Activated CD8-positive, alpha-beta T cell treated with anti-CD3 and anti-CD28 coated beads for 36 hours (primary cell): ENCODE results near the gene TSPAN11. TPM values are rescaled to one million over a fixed set of nuclear protein-coding genes. Genes with fewer than 3 reads are reported as not detected.

Source experiments
- ATAC-seq: fragments of 200-7000 bp; cut with Tn5 transposase; one replicate; pipeline ENCODE4 v1.10.0; 2021; ENCODE audit warnings: mild to moderate bottlenecking, moderate library complexity
- CTCF ChIA-PET: fragments of 350-600 bp; sonication (Branson Sonifier 250); formaldehyde crosslinking; loops from one replicate; lab custom pipeline; 2021; ENCODE audit warnings: antibody characterized with exemption; lab: Charles Lee
- POLR2A ChIA-PET: fragments of 350-600 bp; sonication (Branson Sonifier 250); formaldehyde crosslinking; loops from one replicate; lab custom pipeline; 2021; ENCODE audit warnings: antibody characterized with exemption; lab: Charles Lee
- DNase-seq: peaks from one replicate; pipeline ENCODE4 v3.0.0-alpha.2; 2020
- H3K27ac Mint-ChIP-seq: one replicate; pipeline ENCODE4 v1.8.0; 2021; ENCODE audit warnings: mild to moderate bottlenecking, mixed read lengths
- H3K27me3 Mint-ChIP-seq: one replicate; pipeline ENCODE4 v1.8.0; 2021; ENCODE audit warnings: mixed read lengths
- H3K36me3 Mint-ChIP-seq: one replicate; pipeline ENCODE4 v1.8.0; 2021; ENCODE audit warnings: low read depth, mixed read lengths
- H3K4me1 Mint-ChIP-seq: one replicate; pipeline ENCODE4 v1.8.0; 2021; ENCODE audit warnings: low read depth, mixed read lengths
- H3K4me3 Mint-ChIP-seq: one replicate; pipeline ENCODE4 v1.8.0; 2021; ENCODE audit warnings: mild to moderate bottlenecking, moderate library complexity, mixed read lengths
- H3K9me3 Mint-ChIP-seq: one replicate; pipeline ENCODE4 v1.8.0; 2021; ENCODE audit warnings: mixed read lengths
- CTCF ChIP-seq: fragments of 200-600 bp; IDR thresholded peaks from one replicate; pipeline ENCODE4 v1.8.0; 2022; ENCODE audit warnings: antibody characterized with exemption, mild to moderate bottlenecking
- intact Hi-C: fragments of 100-400 bp; cut with micrococcal nuclease; formaldehyde crosslinking; loops from one replicate; pipeline ENCODE4 v1.10.0; 2022
- total RNA-seq, 2 experiments: library from RNA; stranded (reverse); gene quantifications; one replicate each; pipeline ENCODE4 v1.2.3, GENCODE V29; 2021

The TSPAN11 gene
- total RNA-seq, 2 experiments from 2014 or later, result not detected

DNA sequence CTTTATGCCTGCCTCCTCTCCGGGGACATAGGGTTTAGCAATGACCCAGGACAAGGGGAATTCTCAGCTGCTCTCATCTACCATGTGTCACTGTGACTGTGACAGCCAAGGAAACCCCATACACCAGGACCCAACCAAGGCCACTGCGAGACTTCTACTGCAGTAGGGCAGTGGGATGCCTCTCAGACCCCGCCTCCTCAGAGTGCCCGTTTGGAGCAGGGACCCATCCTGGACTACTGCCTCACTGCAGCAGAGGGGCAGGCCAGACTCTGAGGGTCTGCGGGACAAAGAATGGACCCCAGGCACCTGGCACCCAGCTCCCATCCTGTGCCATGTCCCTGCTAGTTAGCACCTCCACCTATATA, 75.8 kb downstream of the TSPAN11 start:
- Mint-ChIP-seq H3K4me1 (no peaks in the 10 kb centered on the region), H3K27ac (no peak overlapping the region), H3K27me3 (no peaks in the 10 kb centered on the region), H3K4me3 (no peak overlapping the region), H3K9me3 (no peaks in the 10 kb centered on the region), H3K36me3 (no peaks in the 10 kb centered on the region)
- ATAC-seq, result no peak
- TF ChIP-seq CTCF, result no peak
- no peak for DNase-seq
- CTCF ChIA-PET, result no interaction called here
- POLR2A ChIA-PET, result no interaction called here
- intact Hi-C loops, result no loop called here

GRCh38 chr12:31002999-31003398, 76.5 kb downstream of the TSPAN11 start:
- CTCF ChIA-PET, result no interaction called here
- no peak for ATAC-seq
- intact Hi-C loops, result no loop called here
- Mint-ChIP-seq H3K4me1 (no peaks in the 10 kb centered on the region), H3K27me3 (no peaks in the 10 kb centered on the region), H3K27ac (no peak overlapping the region), H3K4me3 (no peak overlapping the region), H3K36me3 (no peaks in the 10 kb centered on the region), H3K9me3 (no peaks in the 10 kb centered on the region)
- no peak for DNase-seq
- POLR2A ChIA-PET, result no interaction called here
- no peak for TF ChIP-seq CTCF

- Mint-ChIP-seq H3K4me1 (no peaks in the 10 kb centered on the region), H3K27me3 (no peaks in the 10 kb centered on the region), H3K9me3 (no peaks in the 10 kb centered on the region), H3K36me3 (no peaks in the 10 kb centered on the region), H3K27ac (no peak overlapping the region), H3K4me3 (no peak overlapping the region)
- ChIA-PET POLR2A (no interaction called here), CTCF (no interaction called here)
- DNase-seq (no peak), ATAC-seq (no peak)
- TF ChIP-seq CTCF, result no peak
- intact Hi-C loops, result no loop called here
Observed at GRCh38 chr12:31003861-31004640, 77.5 kb downstream of the TSPAN11 start.

DNA sequence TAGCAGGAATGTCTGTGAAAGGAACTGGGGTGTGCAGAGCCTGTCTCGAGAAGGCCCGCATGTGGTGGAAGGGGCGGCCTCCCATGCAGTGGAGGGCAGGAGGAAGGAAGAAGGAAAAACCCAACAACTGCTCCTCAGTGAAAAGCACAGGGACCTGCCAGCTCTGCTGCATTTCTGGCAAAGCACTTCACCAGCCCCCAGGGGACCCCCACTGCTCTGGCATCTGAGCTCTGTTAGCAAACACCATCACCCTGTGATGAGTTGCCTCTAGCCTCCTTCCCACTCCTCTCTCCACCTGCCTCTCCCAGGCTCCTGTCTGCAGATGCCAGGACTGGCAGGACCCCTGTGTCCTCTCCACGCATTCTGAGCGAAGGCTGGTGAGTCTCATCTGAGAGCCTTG, 78.1 kb downstream of the TSPAN11 start:
- no peak for DNase-seq
- intact Hi-C loops, result no loop called here
- CTCF ChIA-PET, result no interaction called here
- no peaks in the 10 kb centered on the region for H3K27me3 Mint-ChIP-seq
- no peaks in the 10 kb centered on the region for H3K4me1 Mint-ChIP-seq
- no peaks in the 10 kb centered on the region for H3K36me3 Mint-ChIP-seq
- no peaks in the 10 kb centered on the region for H3K9me3 Mint-ChIP-seq
- TF ChIP-seq CTCF, result no peak
- ATAC-seq, result no peak
- POLR2A ChIA-PET, result no interaction called here
- no peak overlapping the region for H3K4me3 Mint-ChIP-seq
- H3K27ac Mint-ChIP-seq, result no peak overlapping the region

- no peak for DNase-seq
- H3K27me3 Mint-ChIP-seq, result no peaks in the 10 kb centered on the region
- no peak for TF ChIP-seq CTCF
- no peak overlapping the region for H3K4me3 Mint-ChIP-seq
- ATAC-seq, result no peak
- no peaks in the 10 kb centered on the region for H3K36me3 Mint-ChIP-seq
- ChIA-PET POLR2A (no interaction called here), CTCF (no interaction called here)
- no peaks in the 10 kb centered on the region for H3K4me1 Mint-ChIP-seq
- no peaks in the 10 kb centered on the region for H3K9me3 Mint-ChIP-seq
- intact Hi-C loops, result no loop called here
- H3K27ac Mint-ChIP-seq, result no peak overlapping the region
Observed at GRCh38 chr12:31005256-31005943, 78.9 kb downstream of the TSPAN11 start.
